Aorta (tissue), 5 donors: Measurements from ENCODE around the gene QPCT. TPM values are rescaled to one million over a fixed set of nuclear protein-coding genes. Genes with fewer than 3 reads are reported as not detected.
"Not testable (repeated sequence)": the region's sequence is repeated elsewhere in the genome, so short reads cannot be mapped to it uniquely, and the experiment has no call there.

Source experiments
- ATAC-seq: fragments of 200-7000 bp; cut with Tn5 transposase; one replicate; pipeline ENCODE4 v1.9.1; 2022; ENCODE audit warnings: moderate library complexity; ENCODE audit not compliant: low FRiP score
- DNase-seq, 2 donors: peaks; one replicate each; pipeline ENCODE4 v3.0.0-alpha.2; 2020
- H3K27ac ChIP-seq, 2 donors: one replicate each; pipeline ENCODE4 v1.5.1; 2013; ENCODE audit warnings: low read length in 2 of 2, mild to moderate bottlenecking in 2 of 2, moderate library complexity in 2 of 2, control low read depth in 1 of 2, inconsistent platforms in 1 of 2, low read depth in 1 of 2
- H3K27me3 ChIP-seq, 2 donors: one replicate each; pipeline ENCODE4 v1.6.1; 2013; ENCODE audit warnings: control low read depth in 1 of 2, low read length in 1 of 2, mild to moderate bottlenecking in 1 of 2, moderate library complexity in 1 of 2; ENCODE audit not compliant: insufficient read depth in 2 of 2, control insufficient read depth in 1 of 2
- H3K36me3 ChIP-seq, 2 donors: one replicate each; pipeline ENCODE4 v1.6.1; 2013; ENCODE audit warnings: control low read depth in 1 of 2, low read length in 1 of 2, mild to moderate bottlenecking in 1 of 2; ENCODE audit not compliant: insufficient read depth in 2 of 2, control insufficient read depth in 1 of 2
- H3K4me1 ChIP-seq, 2 donors: one replicate each; pipeline ENCODE4 v1.6.1; 2013; ENCODE audit warnings: low read length in 2 of 2, control low read depth in 1 of 2, mild to moderate bottlenecking in 1 of 2, moderate library complexity in 1 of 2; ENCODE audit not compliant: insufficient read depth in 2 of 2, control insufficient read depth in 1 of 2
- H3K4me3 ChIP-seq, 2 donors: one replicate each; pipeline ENCODE4 v1.5.1; 2013; ENCODE audit warnings: low read length in 2 of 2, control low read depth in 1 of 2, mild to moderate bottlenecking in 1 of 2
- H3K9me3 ChIP-seq: one replicate; pipeline ENCODE4 v1.6.1; 2013; ENCODE audit warnings: mild to moderate bottlenecking, low read length; ENCODE audit not compliant: control insufficient read depth
- WGBS, 2 donors: extraction: QIAGEN DNeasy Blood & Tissue Kit; methylation state at CpG; one replicate each; pipeline ENCODE4 v1.1.7; 2013; 5-methylcytosine and 5-hydroxymethylcytosine counted together
- intact Hi-C, 2 donors: fragments of 100-400 bp; cut with DNase I; formaldehyde crosslinking; loops; one replicate each; pipeline versions ENCODE4 v1.14.2 to v1.15.0; 2022
- polyA plus RNA-seq, 2 donors: library from polyadenylated mRNA; stranded (reverse); fragments of 200-250 nt; gene quantifications; one replicate each; pipeline ENCODE4 v1.2.3, GENCODE V29; 2013
- total RNA-seq, 2 donors: library from RNA; stranded (reverse); fragmentation: NEBNext Ultra II Directional; extraction: Animal tissue kit (Norgen Biotek cat#: 25700); gene quantifications; one replicate each; pipeline ENCODE4 v1.2.1, GENCODE V29; 2021
- donor health status: healthy with polysubstance abuse.
- donor health status: Bipolar disorder and iron deficiency.
- donor health status: DM: no; HTN: no; CAD: no.
- donor health status: DM: no; HTN: no; CAD: no.
- donor health status: DM: yes; HTN: yes; CAD: no.

The QPCT gene
- total and polyA plus RNA-seq, 4 donors: 1.9 to 5.5 (median 3.9) TPM

DNA sequence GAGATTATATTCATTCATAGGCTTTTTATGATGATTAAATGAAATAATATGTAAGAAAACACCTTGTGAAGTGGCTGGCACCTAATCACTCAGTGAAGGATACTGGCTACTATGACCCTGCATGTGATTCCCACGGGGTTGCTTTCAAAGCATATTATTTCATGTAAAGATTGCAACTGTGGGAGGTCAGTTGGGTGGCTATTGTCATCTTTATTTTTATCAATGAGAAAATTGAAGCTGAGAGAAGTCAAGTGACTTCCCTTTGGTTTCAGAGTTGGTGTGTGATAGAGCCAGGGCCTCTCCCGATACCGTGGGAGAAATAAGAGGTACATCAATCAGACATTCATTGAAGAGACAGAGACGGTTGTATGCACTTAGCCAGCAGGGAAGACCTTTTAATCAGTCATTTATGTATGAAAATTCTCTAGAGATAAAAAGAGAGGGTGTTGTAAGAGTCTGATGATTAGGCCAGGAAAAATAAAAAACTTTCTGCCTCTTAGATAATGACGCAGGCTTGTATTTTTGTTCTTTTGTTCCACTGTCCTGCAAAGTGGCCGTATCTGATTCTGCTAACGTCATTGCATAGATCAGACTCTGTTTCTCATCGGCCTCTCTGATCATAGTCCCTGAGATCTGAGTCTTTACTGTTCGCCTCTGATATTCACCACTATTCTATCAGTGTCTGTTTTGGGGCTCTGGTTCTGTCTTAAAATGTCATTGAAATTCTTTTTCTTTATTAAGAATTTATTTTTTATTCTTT, 50.5 kb downstream of the QPCT start:
- no peaks in the 10 kb centered on the region for H3K36me3 ChIP-seq
- intact Hi-C loops: loop anchor here (5.0 to 10.0 kb wide), 5 partner anchors 437 to 1100 kb away; no protein-coding TSS in a partner anchor
- 84 to 89% methylated on average over 9 of the region's 9 CpGs for whole genome bisulfite sequencing, 2 donors
- ATAC-seq (no peak), DNase-seq (no peak)
- H3K4me1 ChIP-seq: no peaks in the 10 kb centered on the region
- no peaks in the 10 kb centered on the region for H3K9me3 ChIP-seq
- H3K27me3 ChIP-seq: no peaks in the 10 kb centered on the region
- H3K4me3 ChIP-seq: no peak overlapping the region
- no peak overlapping the region for H3K27ac ChIP-seq

DNA sequence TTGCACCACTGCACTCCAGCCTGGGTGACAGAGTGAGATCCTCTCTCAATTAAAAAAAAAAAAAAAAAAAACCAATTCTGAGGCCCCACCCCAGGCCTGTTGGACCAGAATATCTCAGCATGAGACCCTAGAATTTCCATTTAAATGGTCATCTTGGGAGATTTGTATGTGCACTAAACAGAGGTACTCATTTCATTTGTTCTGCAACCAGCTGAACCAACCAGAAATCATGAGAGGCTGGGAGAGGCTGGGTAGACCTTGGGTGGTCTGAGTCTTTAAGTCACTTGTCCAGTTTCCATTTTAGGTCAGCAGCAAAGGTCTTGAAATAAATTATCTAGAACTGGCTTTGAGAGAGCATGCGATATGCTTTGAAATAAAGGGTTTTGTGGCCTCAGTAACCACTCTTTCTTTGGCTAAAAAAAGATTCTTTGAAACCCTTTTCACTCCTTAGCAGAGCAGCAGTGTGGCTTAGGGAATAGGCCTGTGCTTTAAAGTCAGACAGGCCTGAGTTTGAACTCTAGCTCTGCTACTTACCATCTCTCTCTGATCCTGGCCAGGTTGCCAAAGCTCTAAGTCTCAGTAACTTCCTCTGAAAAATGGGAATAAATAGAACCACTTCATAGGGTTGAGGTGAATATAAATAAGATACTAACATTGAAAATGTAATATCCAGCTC, 52.6 kb downstream of the QPCT start:
- no peaks in the 10 kb centered on the region for H3K27me3 ChIP-seq
- H3K27ac ChIP-seq: no peak overlapping the region
- no peak overlapping the region for H3K4me3 ChIP-seq
- no peak for ATAC-seq
- 79 to 96% methylated on average over 1 of the region's 1 CpG for WGBS, 2 donors
- H3K9me3 ChIP-seq: no peaks in the 10 kb centered on the region
- intact Hi-C loops: loop anchor here (1.0 to 10.0 kb wide), 4 partner anchors 435 to 1098 kb away; no protein-coding TSS in a partner anchor
- DNase-seq: no peak
- no peaks in the 10 kb centered on the region for H3K4me1 ChIP-seq
- H3K36me3 ChIP-seq: no peaks in the 10 kb centered on the region

GRCh38 chr2:37398990-37399389, 54.6 kb downstream of the QPCT start:
- Histone ChIP-seq H3K9me3 (no peaks in the 10 kb centered on the region), H3K36me3 (no peaks in the 10 kb centered on the region), H3K4me1 (no peaks in the 10 kb centered on the region), H3K4me3 (no peak overlapping the region), H3K27ac (no peak overlapping the region), H3K27me3 (no peaks in the 10 kb centered on the region)
- intact Hi-C loops: loop anchor here (5.0 to 10.0 kb wide), 3 partner anchors 478 to 1096 kb away; no protein-coding TSS in a partner anchor
- 96 to 100% methylated on average over 1 of the region's 1 CpG for WGBS, 2 donors
- DNase-seq: no peak
- no peak for ATAC-seq

GRCh38 chr2:37400041-37400440, 55.6 kb downstream of the QPCT start:
- no peaks in the 10 kb centered on the region for H3K4me1 ChIP-seq
- intact Hi-C loops: no loop called here
- H3K36me3 ChIP-seq: no peaks in the 10 kb centered on the region
- peaks cover 1% of the 10 kb centered on the region for H3K9me3 ChIP-seq
- H3K27me3 ChIP-seq: no peaks in the 10 kb centered on the region
- H3K4me3 ChIP-seq: no peak overlapping the region
- no peak for ATAC-seq
- no peak overlapping the region for H3K27ac ChIP-seq
- WGBS, 2 donors: 95 to 98% methylated on average over 4 of the region's 4 CpGs
- DNase-seq: no peak

- intact Hi-C loops: no loop called here
- ATAC-seq (no peak), DNase-seq (no peak)
- Histone ChIP-seq H3K27ac (no peak overlapping the region), H3K4me1 (no peaks in the 10 kb centered on the region), H3K9me3 (peaks cover 1% of the 10 kb centered on the region), H3K4me3 (no peak overlapping the region), H3K27me3 (no peaks in the 10 kb centered on the region), H3K36me3 (no peaks in the 10 kb centered on the region)
- WGBS, 2 donors: 95% methylated on average over 6 of the region's 6 CpGs
These were observed 58.2 kb downstream of the QPCT start for GRCh38 chr2:37402636-37403035.

- Histone ChIP-seq H3K36me3 (no peaks in the 10 kb centered on the region), H3K27ac (no peak overlapping the region), H3K27me3 (no peaks in the 10 kb centered on the region), H3K4me3 (no peak overlapping the region), H3K9me3 (peaks cover 1% of the 10 kb centered on the region), H3K4me1 (no peaks in the 10 kb centered on the region)
- ATAC-seq: no peak
- WGBS, 2 donors: 58 to 68% methylated on average over 2 of the region's 2 CpGs
- no peak for DNase-seq
- intact Hi-C loops: no loop called here
These were observed 61.4 kb downstream of the QPCT start for GRCh38 chr2:37405781-37406180.

DNA sequence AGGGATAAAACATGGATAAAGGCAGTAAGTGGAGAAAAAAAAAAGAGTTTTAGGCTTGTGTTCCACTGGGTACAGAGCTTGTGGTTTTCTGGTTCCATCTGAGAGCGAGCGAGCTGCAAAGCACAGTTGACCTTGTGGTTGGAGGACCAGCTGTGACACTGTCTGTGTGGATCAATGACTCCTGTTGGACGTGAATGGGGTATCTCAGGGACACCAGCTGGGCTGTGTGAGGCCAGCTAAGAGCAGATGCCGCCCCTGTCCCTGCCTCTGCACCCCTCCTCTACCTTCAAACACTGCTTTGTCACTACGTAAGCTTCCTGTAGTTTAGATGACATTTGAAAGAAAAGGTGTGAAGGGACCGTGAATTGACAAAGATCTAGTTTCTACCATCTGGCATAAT, 67.8 kb downstream of the QPCT start:
- Histone ChIP-seq H3K9me3 (no peaks in the 10 kb centered on the region), H3K27ac (no peak overlapping the region), H3K27me3 (no peaks in the 10 kb centered on the region), H3K4me3 (no peak overlapping the region), H3K36me3 (no peaks in the 10 kb centered on the region), H3K4me1 (peaks cover 0 to 2% of the 10 kb centered on the region in 2 donors)
- ATAC-seq (no peak), DNase-seq (no peak)
- intact Hi-C loops: loop anchor here (5.0 to 10.0 kb wide), 5 partner anchors 115 to 465 kb away; partner anchors contain the start of gene CDC42EP3 (in 1 of the 2)
- WGBS, 2 donors: 93 to 94% methylated on average over 6 of the region's 6 CpGs

DNA sequence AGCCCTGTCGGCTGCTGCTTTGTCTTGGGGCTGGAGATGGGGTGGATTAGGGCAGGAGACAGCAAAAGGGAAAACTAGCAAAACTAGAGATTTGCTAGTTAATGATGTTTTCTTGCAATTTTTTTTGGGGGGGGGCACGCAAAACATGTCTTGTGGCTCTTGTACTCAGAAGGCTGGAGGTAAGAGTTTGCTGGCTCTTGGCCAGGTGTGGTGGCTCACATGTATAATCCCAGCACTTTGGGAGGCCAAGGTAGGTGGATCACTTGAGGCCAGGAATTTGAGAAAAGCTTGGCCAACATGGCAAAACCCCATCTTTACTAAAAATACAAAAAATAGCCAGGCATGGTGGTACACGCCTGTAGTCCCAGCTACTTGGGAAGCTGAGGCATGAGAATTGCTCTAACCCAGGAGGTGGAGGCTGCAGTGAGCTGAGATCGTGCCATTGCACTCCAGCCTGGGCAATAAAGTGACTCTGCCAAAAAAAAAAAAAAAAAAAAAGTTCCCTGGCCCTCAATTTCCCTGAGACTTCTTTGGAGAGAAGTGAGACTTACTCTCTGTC, 69.6 kb downstream of the QPCT start:
- not testable (repeated sequence) for H3K36me3 ChIP-seq, H3K4me1 ChIP-seq, H3K27ac ChIP-seq, H3K9me3 ChIP-seq, DNase-seq, H3K27me3 ChIP-seq, H3K4me3 ChIP-seq
- intact Hi-C loops: loop anchor here (1.0 to 10.0 kb wide), 7 partner anchors 113 to 463 kb away; partner anchors contain the start of gene CDC42EP3 (in 1 of the 2)
- ATAC-seq: peak; percentile 5
- 64 to 66% methylated on average over 4 of the region's 4 CpGs for WGBS, 2 donors
